Measurements from ENCODE around the gene ENDOU. TPM values are rescaled to one million over a fixed set of nuclear protein-coding genes. Genes with fewer than 3 reads are reported as not detected.

The ENDOU gene
- total RNA-seq, 2 experiments from 2014 or later, result not detected

DNA sequence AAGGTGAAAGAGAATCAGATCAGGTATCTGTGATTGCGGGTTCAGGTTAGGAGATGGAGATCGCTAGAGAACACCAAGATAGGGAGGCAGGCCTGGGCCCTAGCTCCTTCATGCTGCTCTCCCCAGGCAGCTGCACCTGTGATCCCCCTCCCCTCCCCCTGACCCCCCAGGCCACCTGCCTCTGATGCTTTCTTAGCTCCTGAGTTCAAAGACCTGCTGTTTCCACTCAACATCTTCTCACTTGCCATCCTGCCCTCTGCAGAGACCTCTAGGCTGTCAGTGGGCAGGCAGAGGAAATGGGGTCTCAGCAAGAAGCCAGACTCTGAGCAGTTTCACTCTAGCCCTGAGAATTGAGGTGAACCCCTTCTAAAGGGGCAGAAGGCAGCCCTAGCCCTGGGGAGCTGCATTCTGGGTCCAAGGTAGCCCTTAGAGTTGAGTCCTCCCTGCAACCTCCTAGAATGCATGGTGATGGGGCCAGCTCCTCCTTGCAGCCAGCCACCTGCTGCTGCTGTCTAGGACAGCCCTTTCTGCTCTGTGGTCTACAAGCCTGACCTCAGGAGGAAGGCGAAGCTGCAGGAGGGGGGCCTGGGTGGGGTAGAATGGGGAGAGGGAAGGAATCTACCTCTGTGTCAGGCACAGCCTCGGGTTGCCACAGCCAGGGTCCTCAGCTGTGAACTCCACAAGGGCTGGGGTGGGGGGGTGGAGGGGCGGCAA, 41.4 kb upstream of the ENDOU start:
- no peaks in the 10 kb centered on the region for H3K36me3 Mint-ChIP-seq
- H3K4me3 Mint-ChIP-seq, result no peak overlapping the region
- H3K9me3 Mint-ChIP-seq (ENCODE audit: low read depth), result no peaks in the 10 kb centered on the region
- peaks cover 30% of the 10 kb centered on the region for H3K4me1 Mint-ChIP-seq
- ATAC-seq (peak; percentile 75), DNase-seq (no peak)
- H3K27me3 Mint-ChIP-seq, result peaks cover 11% of the 10 kb centered on the region
- H3K27ac Mint-ChIP-seq, result peak overlapping the region; percentile 58
- CTCF ChIA-PET, result interaction anchor here (0.7 to 19.5 kb wide), 29 partner anchors 12 to 424 kb away, joined by 3 to 954 read pairs (median 4); partner anchors contain the start of genes ENDOU, RAPGEF3, RPAP3 and TMEM106C

DNA sequence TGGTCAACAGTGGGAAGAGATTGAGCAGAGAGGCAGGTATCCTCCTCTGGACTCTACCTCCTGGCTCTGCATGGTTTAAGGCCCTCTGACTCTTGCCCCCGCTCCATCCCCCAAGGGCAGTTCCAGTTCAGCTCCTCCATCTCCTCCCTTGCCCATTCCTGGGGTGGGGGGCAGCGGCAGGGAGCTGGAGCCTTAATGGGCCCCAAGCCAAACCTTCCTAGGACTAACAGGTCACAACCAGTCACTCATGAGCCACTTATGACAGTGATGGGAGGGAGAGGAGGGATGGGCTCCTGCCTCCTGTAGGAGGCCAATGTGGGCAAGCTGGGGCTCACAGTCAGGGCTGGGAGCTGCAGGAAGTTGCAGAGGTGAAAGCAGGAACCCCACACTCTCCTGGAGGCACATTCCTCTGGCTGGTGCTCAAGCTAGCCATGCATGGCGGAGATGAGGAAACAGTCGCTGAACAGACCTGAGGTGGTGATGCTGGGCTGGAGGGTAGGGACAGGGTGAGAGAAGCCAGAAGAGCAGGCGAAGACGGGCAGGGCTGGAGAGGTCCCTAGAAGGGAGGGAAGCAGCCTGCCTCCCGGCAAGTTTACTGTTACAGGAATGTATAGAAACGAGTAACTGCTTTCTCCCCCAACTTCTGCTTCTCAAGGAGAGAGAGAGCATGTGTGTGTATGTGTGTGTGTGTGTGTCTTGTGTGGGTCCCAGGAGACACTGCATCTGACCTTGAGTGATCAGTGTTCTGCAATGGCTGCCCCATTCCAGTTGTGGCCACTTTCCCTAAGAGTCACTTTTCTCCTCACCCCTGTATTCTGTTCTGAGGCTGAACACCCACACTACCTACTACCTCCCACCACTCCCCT, 38.4 kb upstream of the ENDOU start:
- H3K27me3 Mint-ChIP-seq, result peaks cover 6% of the 10 kb centered on the region
- CTCF ChIA-PET, result interaction anchor here (0.6 to 26.5 kb wide), 6 partner anchors 9 to 69 kb away, joined by 3 to 954 read pairs (median 50); partner anchors contain the start of gene SLC48A1
- H3K4me1 Mint-ChIP-seq, result peaks cover 36% of the 10 kb centered on the region
- DNase-seq, result no peak
- H3K27ac Mint-ChIP-seq, result no peak overlapping the region
- no peaks in the 10 kb centered on the region for H3K36me3 Mint-ChIP-seq
- H3K4me3 Mint-ChIP-seq, result no peak overlapping the region
- no peaks in the 10 kb centered on the region for H3K9me3 Mint-ChIP-seq (ENCODE audit: low read depth)
- ATAC-seq, result no peak

DNA sequence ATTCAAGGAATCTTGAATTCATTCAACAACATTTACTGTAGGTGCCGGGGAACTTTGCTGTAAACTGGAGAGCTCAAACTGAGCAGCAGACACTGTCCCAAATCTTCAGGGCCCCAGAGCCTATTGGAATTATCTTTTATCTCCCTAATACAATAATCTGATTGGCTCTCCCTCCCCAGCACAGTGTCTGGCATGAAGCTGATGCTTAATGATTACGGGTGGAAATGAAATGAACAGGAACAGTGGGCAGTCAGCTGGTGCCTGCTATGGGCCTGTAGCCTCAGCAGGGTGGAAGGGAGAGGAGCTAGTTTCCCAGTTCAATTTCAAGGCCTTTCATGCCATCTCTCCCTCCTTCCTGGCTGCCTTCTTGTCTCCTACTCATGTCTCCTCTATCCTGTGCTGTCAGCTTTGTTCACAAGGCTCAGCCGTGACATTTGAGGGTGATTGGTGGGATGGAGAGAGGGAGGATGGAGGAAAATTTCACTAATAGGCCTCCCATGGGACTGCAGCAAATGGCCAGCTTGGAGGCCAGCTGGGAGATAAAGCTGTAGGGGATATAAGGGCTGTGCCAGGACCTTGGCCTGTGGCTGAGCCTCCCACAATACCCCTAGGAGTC, 37.7 kb upstream of the ENDOU start:
- Mint-ChIP-seq H3K27ac (no peak overlapping the region), H3K9me3 (ENCODE audit: low read depth) (no peaks in the 10 kb centered on the region), H3K27me3 (peaks cover 6% of the 10 kb centered on the region), H3K4me3 (no peak overlapping the region), H3K4me1 (peaks cover 39% of the 10 kb centered on the region), H3K36me3 (no peaks in the 10 kb centered on the region)
- DNase-seq (no peak), ATAC-seq (no peak)
- CTCF ChIA-PET, result interaction anchor here (0.6 to 26.5 kb wide), 8 partner anchors 9 to 75 kb away, joined by 3 to 954 read pairs (median 7); partner anchors contain the start of gene SLC48A1

DNA sequence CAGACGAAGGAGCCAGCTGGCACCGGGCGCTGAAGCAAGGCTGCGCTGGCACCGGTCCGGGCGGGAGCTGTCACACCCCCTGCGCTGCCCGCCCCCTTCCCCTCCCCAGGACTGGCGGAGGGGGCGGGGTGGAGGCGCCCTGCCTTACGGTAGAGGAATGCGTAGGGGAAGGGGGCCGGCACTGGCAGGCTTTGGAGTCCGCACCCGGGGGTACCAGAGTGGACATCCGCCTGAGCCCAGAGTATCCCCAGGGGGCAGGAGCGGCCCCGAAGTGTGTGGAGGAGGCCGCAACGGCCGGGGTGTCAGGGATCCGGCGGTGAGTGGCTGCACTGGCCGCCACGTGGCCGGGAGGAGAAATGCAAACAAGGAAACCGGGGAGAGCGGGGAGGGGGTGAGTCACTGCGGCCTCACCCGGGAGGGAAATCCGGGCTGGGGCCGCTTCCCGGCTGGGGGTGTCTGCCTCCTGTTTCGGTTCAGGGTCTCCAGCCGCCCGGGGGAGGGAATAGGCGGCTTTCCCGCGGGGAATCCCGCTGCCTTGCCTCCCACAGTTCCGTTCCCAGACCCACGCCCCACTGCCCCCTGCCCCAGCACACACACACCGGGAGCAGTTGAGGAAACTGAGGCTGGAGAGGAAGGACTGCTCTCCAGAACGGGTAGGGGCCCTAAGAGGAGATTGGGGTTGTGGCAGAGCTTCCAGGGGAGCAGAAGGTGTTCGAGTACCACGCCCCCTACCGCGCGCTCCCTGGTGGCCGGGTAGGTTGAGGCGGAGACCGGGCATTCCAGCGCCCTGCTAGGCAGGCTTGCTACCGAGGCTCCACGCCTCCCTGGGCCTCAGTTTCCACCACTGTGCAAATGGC, 33.8 kb upstream of the ENDOU start, which contains the start of gene RAPGEF3:
TSS of gene RAPGEF3 (minus strand) at position 47 of the 857 bp plus-strand sequence. CDS start 324 bp downstream, outside the sequence.
- H3K4me3 Mint-ChIP-seq, result peak within 1 kb of the TSS; percentile 70
- no peaks in the 10 kb centered on the region for H3K36me3 Mint-ChIP-seq
- H3K27me3 Mint-ChIP-seq, result peaks cover 2% of the 10 kb centered on the region
- H3K4me1 Mint-ChIP-seq, result peaks cover 47% of the 10 kb centered on the region
- ATAC-seq (peak; percentile 87), DNase-seq (peak; percentile 80)
- CTCF ChIA-PET, result interaction anchor here (0.7 to 26.5 kb wide), 17 partner anchors 15 to 127 kb away, joined by 3 to 954 read pairs (median 4); partner anchors contain the start of genes ENDOU and SLC48A1
- peak within 1 kb of the TSS; percentile 45 for H3K27ac Mint-ChIP-seq
- H3K9me3 Mint-ChIP-seq (ENCODE audit: low read depth), result no peaks in the 10 kb centered on the region

DNA sequence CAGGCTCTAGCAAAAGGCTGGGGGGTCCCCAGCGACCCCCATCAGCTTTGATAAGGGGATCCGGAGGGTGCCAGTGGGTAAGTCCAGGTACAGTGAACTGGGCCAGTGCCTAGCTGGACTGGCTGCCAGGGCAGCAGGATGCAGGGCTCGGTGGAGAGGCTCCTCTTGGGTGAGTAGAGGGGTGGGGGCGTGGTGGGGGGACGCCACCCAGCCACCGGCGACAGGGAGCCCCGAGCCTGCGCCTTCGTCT, 33.2 kb upstream of the ENDOU start:
- DNase-seq (no peak), ATAC-seq (no peak)
- Mint-ChIP-seq H3K27ac (no peak overlapping the region), H3K27me3 (peaks cover 2% of the 10 kb centered on the region), H3K4me3 (peak overlapping the region; percentile 70), H3K4me1 (peaks cover 46% of the 10 kb centered on the region), H3K9me3 (ENCODE audit: low read depth) (no peaks in the 10 kb centered on the region), H3K36me3 (no peaks in the 10 kb centered on the region)
- CTCF ChIA-PET, result interaction anchor here (0.7 to 26.5 kb wide), 13 partner anchors 14 to 128 kb away, joined by 3 to 954 read pairs (median 4); partner anchors contain the start of gene SLC48A1

DNA sequence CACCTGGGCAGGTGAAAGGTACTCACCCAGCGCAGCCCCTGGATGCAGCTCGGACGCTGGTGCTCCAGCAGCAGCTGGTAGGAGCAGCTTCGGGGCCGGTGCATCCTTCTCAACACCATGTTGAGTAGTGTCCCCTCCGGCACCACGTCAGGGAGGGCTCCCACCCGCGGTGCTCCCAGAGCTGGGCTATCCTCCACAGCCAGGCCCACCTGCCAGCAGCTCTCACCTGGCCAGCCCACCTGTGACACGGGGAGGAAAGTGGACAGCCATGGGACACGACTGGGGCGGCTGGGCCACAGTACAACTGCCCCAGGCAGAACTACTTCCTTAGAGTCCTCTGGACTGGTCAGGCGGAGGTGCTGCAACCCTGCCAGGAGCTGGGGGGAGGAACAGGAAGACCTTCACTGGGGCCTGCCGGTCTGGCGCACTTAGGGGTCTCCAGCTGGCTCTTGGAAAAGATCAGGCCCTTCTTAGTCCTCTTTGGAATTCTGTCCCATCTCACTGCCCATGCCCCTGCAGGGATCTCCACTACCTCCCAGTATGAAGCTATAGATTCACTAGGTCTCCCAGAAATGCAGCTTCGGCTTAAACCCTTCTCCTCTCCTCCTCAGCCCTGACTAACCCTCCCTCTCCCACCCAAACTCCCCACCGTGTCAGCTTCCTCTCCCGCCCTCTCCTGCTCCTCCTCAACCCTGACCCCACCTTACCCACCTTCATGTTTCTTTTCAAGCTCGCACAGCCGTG, 32.7 kb upstream of the ENDOU start:
- peaks cover 45% of the 10 kb centered on the region for H3K4me1 Mint-ChIP-seq
- DNase-seq (no peak), ATAC-seq (no peak)
- no peaks in the 10 kb centered on the region for H3K9me3 Mint-ChIP-seq (ENCODE audit: low read depth)
- H3K27me3 Mint-ChIP-seq, result peaks cover 2% of the 10 kb centered on the region
- H3K27ac Mint-ChIP-seq, result no peak overlapping the region
- peak overlapping the region; percentile 70 for H3K4me3 Mint-ChIP-seq
- CTCF ChIA-PET, result interaction anchor here (0.7 to 26.5 kb wide), 13 partner anchors 14 to 128 kb away, joined by 3 to 954 read pairs (median 4); partner anchors contain the start of gene SLC48A1
- no peaks in the 10 kb centered on the region for H3K36me3 Mint-ChIP-seq

DNA sequence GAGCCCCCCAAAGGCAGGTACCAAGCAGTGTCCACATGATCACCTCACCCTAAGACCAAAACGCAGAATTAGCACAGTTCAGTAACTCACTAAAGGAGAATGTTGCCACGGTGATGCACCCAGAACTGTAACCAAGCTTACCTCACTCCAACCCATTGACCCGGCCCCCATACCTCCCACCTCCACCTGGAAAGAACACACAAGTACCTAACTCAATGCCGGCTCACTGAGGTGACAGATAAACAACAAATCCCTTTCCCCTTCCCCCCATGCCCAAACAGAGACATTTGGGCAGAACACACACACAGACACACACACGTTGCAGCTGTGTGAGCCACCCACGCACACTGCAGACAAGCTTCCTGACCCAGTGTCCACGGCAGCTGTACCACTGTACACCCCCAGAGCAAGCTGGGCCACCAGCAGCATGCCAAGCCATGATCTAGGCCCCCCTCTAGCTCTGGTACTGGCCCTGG, 32.1 kb upstream of the ENDOU start:
- CTCF ChIA-PET, result interaction anchor here (0.9 to 26.5 kb wide), 7 partner anchors 13 to 81 kb away, joined by 3 to 954 read pairs (median 16); partner anchors contain the start of gene SLC48A1
- ATAC-seq (no peak), DNase-seq (no peak)
- Mint-ChIP-seq H3K27me3 (peaks cover 2% of the 10 kb centered on the region), H3K4me1 (peaks cover 44% of the 10 kb centered on the region), H3K4me3 (no peak overlapping the region), H3K27ac (no peak overlapping the region), H3K36me3 (no peaks in the 10 kb centered on the region), H3K9me3 (ENCODE audit: low read depth) (no peaks in the 10 kb centered on the region)

DNA sequence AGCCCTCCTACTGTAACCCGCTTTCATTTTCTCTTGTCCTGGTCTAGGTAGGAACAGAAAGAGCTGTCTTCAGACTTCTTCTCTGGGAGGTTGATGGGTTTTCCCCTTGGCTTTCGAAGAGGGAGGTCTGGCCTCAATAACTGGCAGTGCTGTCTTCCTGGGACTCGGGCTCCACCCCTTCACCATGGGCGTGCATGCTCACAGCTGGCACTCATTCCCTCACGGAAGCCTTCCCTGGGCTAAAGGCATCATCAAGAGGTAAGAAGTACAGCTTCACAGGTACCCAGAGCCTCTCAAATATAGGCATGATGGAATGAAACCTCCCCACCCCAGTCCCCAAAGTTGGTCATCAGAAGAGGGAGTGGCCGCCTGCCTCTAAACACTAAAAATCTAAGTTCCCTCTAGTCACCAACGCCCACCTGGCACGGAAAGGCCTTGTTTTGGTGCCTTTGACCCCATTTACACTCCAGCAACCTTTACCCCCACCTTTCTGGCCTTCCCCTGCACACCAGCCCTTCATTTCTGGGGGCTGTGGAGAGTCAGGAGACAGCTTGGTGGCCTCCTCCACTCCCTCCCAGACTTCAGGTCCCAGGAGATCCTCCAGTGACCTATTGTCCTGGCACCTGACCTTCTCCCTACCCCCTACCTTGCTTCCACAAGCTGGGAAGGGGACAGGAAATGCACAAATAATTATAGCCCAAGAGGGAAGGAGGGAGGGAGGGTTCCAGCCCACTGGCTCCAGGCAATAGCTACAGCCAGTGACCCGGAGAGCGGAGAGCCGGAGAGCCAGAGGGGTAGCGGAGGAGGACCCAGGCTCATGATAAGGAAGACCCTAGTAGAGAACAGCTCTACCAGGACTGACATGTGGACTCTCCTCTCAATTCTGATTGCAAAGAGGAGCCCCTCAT, 30.6 kb upstream of the ENDOU start:
- H3K9me3 Mint-ChIP-seq (ENCODE audit: low read depth), result no peaks in the 10 kb centered on the region
- H3K27ac Mint-ChIP-seq, result peak overlapping the region; percentile 3
- ATAC-seq (peak; percentile 17), DNase-seq (no peak)
- peaks cover 2% of the 10 kb centered on the region for H3K27me3 Mint-ChIP-seq
- no peaks in the 10 kb centered on the region for H3K36me3 Mint-ChIP-seq
- peaks cover 34% of the 10 kb centered on the region for H3K4me1 Mint-ChIP-seq
- CTCF ChIA-PET, result interaction anchor here (0.6 to 26.5 kb wide), 9 partner anchors 12 to 329 kb away, joined by 3 to 954 read pairs (median 4); partner anchors contain the start of gene SLC48A1
- peak overlapping the region; percentile 0 for H3K4me3 Mint-ChIP-seq

DNA sequence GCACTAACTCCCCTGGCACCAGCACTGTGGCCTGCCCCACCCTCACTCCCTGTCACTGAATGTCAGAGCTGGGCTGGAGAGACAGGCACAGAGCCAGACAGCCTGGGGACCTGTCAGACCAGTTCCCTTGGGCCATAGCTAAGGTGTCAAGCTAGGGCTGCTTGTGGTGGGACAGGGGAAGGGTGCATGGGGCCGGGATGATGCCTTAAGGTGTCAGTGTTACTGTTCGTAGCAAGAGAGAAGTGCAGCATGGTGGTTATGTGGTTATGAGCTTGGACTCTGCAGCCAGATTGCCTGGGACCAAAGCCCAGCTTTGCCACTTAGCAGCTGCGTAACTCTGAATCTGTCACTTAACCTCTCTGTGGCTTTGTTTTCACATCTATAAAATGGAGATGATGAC, 29.6 kb upstream of the ENDOU start:
- ATAC-seq (no peak), DNase-seq (no peak)
- no peaks in the 10 kb centered on the region for H3K27me3 Mint-ChIP-seq
- no peak overlapping the region for H3K4me3 Mint-ChIP-seq
- H3K4me1 Mint-ChIP-seq, result peaks cover 34% of the 10 kb centered on the region
- H3K9me3 Mint-ChIP-seq (ENCODE audit: low read depth), result no peaks in the 10 kb centered on the region
- no peaks in the 10 kb centered on the region for H3K36me3 Mint-ChIP-seq
- CTCF ChIA-PET, result interaction anchor here (0.9 to 26.5 kb wide), 9 partner anchors 8 to 86 kb away, joined by 3 to 954 read pairs (median 5); partner anchors contain the start of gene SLC48A1
- H3K27ac Mint-ChIP-seq, result peak overlapping the region; percentile 3

DNA sequence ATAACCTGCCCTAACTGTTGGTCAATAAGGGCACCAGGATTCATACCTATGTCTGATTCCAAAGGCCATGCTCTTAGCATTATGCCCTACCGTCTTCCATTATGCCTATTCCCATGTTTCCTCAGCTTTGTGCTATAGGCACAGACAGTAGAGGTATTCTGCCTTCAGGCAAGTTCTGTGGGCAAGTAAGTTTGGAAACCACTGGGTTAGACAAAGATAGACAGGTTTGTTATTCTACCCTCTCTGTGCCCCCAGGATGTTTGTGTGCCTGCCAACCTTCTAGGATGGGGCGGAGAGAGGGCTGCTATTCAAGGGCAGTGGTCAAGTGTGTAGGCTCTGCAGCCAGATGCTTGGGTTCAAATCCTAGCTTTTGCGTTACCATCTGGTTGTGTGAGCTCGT, 28.8 kb upstream of the ENDOU start:
- Mint-ChIP-seq H3K9me3 (ENCODE audit: low read depth) (no peaks in the 10 kb centered on the region), H3K27me3 (no peaks in the 10 kb centered on the region), H3K36me3 (no peaks in the 10 kb centered on the region), H3K4me1 (peaks cover 34% of the 10 kb centered on the region), H3K27ac (no peak overlapping the region), H3K4me3 (no peak overlapping the region)
- no peak for DNase-seq
- ATAC-seq, result no peak
- CTCF ChIA-PET, result interaction anchor here (0.9 to 26.5 kb wide), 6 partner anchors 9 to 84 kb away, joined by 3 to 954 read pairs (median 52); partner anchors contain the start of gene SLC48A1

Data from activated CD8-positive, alpha-beta memory T cell treated with anti-CD3 and anti-CD28 coated beads, Interleukin-2, amount 10 ng/mL, durations not matched to agents 7 days and 5 days (primary cell).